ENCODE data around the gene AFF3.

- TF ChIP-seq CTCF (IDR thresholded peaks at IDR 0.05; ENCODE audit: control extremely low read depth in 1 of 3, insufficient read depth in 1 of 3, low read depth in 1 of 3, low read length in 3 of 3) (no peak), GABPA (IDR thresholded peaks at IDR 0.05; ENCODE audit: borderline replicate concordance, insufficient read depth, low read length) (no peak), CEBPB (IDR thresholded peaks at IDR 0.05; ENCODE audit: low read depth, low read length) (no peak), EZH2 (IDR thresholded peaks at IDR 0.05; ENCODE audit: low read depth, low read length, severe bottlenecking) (no peak), ZNF274 (IDR thresholded peaks at IDR 0.05; ENCODE audit: borderline replicate concordance, extremely low read depth, low read length) (no peak), CHD2 (IDR thresholded peaks at IDR 0.05; ENCODE audit: low read length) (no peak), MAX (IDR thresholded peaks at IDR 0.05) (no peak), POLR2A (IDR thresholded peaks at IDR 0.05; ENCODE audit: control extremely low read depth in 1 of 2, low read depth in 2 of 2, low read length in 2 of 2) (no peak), EP300 (IDR thresholded peaks at IDR 0.05; ENCODE audit: borderline replicate concordance in 1 of 2, low read depth in 2 of 2, low read length in 2 of 2) (no peak)
These were observed 341.0 kb downstream of the AFF3 start for GRCh38 chr2:99801327-99801901.
